Thyroid gland (tissue), 4 donors: ENCODE results near the gene HIP1.

Experiments
- POLR2A ChIP-seq, 2 donors: fragments of 450-650 bp; IDR thresholded peaks; one replicate each; pipeline ENCODE4 v1.6.1; 2017; ENCODE audit warnings: antibody characterized with exemption in 2 of 2, mild to moderate bottlenecking in 2 of 2, moderate library complexity in 1 of 2
- TF ChIP-seq, protein P1 (sequence below), 6 experiments: fragments of 200-600 bp in 3 of 6; fragments of 450-650 bp in 3 of 6; sonication (generic) in 3 of 6; IDR thresholded peaks; one replicate each; pipeline ENCODE4 v1.5.1; 2016 to 2019; ENCODE audit warnings: antibody characterized with exemption in 6 of 6, mild to moderate bottlenecking in 2 of 6, inconsistent platforms in 1 of 6, moderate library complexity in 1 of 6

DNA sequence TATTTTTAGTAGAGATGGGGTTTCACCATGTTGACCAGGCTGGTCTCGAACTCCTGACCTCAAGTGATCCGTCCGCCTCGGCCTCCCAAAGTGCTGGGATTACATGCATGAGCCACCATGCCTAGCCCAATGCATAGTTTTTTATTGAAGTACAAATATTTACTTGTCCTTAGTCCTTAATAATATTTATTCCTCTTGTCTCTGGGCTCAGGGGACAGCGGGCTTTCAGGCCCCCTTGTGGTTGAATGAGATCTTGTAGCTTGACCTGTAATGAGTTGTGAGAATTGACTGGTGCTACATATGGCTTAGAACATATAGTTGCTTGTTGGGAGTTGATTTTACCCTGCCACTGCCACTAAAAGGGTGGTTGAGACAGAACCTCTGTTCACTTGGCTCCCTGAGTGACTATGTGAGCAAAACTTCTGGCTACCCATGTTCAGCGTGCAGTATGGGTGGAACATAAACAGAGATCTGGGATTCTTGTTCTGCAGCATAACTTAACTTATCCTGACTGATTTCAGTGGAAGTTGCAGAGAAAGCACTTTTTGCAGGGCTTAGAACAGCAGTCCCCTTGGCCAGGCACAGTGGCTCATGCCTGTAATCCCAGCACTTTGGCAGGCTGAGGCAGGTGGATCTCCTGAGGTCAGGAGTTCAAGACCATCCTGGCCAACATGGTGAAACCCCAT lies 18.4 kb upstream of the HIP1 start:
- TF ChIP-seq, protein P1, sequence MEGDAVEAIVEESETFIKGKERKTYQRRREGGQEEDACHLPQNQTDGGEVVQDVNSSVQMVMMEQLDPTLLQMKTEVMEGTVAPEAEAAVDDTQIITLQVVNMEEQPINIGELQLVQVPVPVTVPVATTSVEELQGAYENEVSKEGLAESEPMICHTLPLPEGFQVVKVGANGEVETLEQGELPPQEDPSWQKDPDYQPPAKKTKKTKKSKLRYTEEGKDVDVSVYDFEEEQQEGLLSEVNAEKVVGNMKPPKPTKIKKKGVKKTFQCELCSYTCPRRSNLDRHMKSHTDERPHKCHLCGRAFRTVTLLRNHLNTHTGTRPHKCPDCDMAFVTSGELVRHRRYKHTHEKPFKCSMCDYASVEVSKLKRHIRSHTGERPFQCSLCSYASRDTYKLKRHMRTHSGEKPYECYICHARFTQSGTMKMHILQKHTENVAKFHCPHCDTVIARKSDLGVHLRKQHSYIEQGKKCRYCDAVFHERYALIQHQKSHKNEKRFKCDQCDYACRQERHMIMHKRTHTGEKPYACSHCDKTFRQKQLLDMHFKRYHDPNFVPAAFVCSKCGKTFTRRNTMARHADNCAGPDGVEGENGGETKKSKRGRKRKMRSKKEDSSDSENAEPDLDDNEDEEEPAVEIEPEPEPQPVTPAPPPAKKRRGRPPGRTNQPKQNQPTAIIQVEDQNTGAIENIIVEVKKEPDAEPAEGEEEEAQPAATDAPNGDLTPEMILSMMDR (IDR thresholded peaks at IDR 0.05) = peak in 1 of 6 experiments; percentile 7
- no peak for TF ChIP-seq POLR2A (IDR thresholded peaks at IDR 0.05)
